Vagina (tissue), 2 donors: ENCODE data around the gene P2RY1. TPM values are rescaled to one million over a fixed set of nuclear protein-coding genes. Genes with fewer than 3 reads are reported as not detected.

ENCODE experiments used
- DNase-seq, 2 donors: peaks; one replicate each; pipeline ENCODE4 v3.0.0-alpha.2; 2017; ENCODE audit errors: extremely low spot score in 2 of 2
- H3K27ac ChIP-seq: fragments of 200-600 bp; sonication (generic); one replicate; pipeline ENCODE4 v1.5.1; 2019
- H3K27me3 ChIP-seq: fragments of 200-600 bp; sonication (generic); one replicate; pipeline ENCODE4 v1.5.1; 2019
- H3K36me3 ChIP-seq, 2 donors: fragments of 200-600 bp; sonication (generic); one replicate each; pipeline ENCODE4 v1.5.1; 2017 to 2019
- H3K4me1 ChIP-seq: fragments of 200-600 bp; sonication (generic); one replicate; pipeline ENCODE4 v1.5.1; 2019
- H3K4me3 ChIP-seq, 2 donors: fragments of 200-600 bp; sonication (generic); 1 replicate in 1 of 2; 2 replicates in 1 of 2; pipeline ENCODE4 v1.5.1; 2016 to 2019
- H3K9me3 ChIP-seq: fragments of 200-600 bp; sonication (generic); one replicate; pipeline ENCODE4 v1.5.1; 2019
- CTCF ChIP-seq, 3 experiments: fragments of 450-650 bp in 2 of 3; fragments of 200-600 bp in 1 of 3; sonication (generic) in 1 of 3; IDR thresholded peaks; one replicate each; pipeline ENCODE4 v1.5.1; 2017 to 2019; ENCODE audit warnings: antibody characterized with exemption in 3 of 3, mild to moderate bottlenecking in 2 of 3, moderate library complexity in 2 of 3
- POLR2A ChIP-seq, 2 donors: fragments of 450-650 bp; IDR thresholded peaks; one replicate each; pipeline ENCODE4 v1.6.1; 2017; ENCODE audit warnings: antibody characterized with exemption in 2 of 2, mild to moderate bottlenecking in 2 of 2, moderate library complexity in 2 of 2
- POLR2AphosphoS5 ChIP-seq, 2 donors: sonication (generic); formaldehyde crosslinking; IDR thresholded peaks; one replicate each; pipeline ENCODE4 v1.9.0; 2017; ENCODE audit warnings: antibody characterized with exemption in 2 of 2, mild to moderate bottlenecking in 2 of 2, low read depth in 1 of 2; ENCODE audit not compliant: insufficient read depth in 1 of 2
- intact Hi-C: fragments of 100-400 bp; cut with DNase I; formaldehyde crosslinking; loops from one replicate; pipeline ENCODE4 v1.15.1; 2023
- total RNA-seq: library from RNA; depleted of rRNA; stranded (reverse); fragments of >200 nt; gene quantifications from one replicate; pipeline ENCODE4 v1.2.3, GENCODE V29; 2016

The P2RY1 gene
- total RNA-seq, 1 donor from 2014 or later, result 17.9 TPM

GRCh38 chr3:152797751-152798432 is 37.0 kb upstream of the P2RY1 start:
- no peak overlapping the region for H3K27ac ChIP-seq
- no peaks in the 10 kb centered on the region for H3K36me3 ChIP-seq
- no peaks in the 10 kb centered on the region for H3K4me1 ChIP-seq
- no peaks in the 10 kb centered on the region for H3K9me3 ChIP-seq
- intact Hi-C loops, result no loop called here
- no peak for TF ChIP-seq CTCF (IDR thresholded peaks at IDR 0.05)
- no peak for TF ChIP-seq POLR2AphosphoS5 (IDR thresholded peaks at IDR 0.05; ENCODE audit: insufficient read depth in 1 of 2, low read depth in 1 of 2)
- TF ChIP-seq POLR2A (IDR thresholded peaks at IDR 0.05), result no peak
- H3K4me3 ChIP-seq, result no peak overlapping the region
- no peak for DNase-seq
- no peaks in the 10 kb centered on the region for H3K27me3 ChIP-seq

- Histone ChIP-seq H3K4me3 (no peak overlapping the region), H3K27me3 (no peaks in the 10 kb centered on the region), H3K36me3 (no peaks in the 10 kb centered on the region), H3K27ac (no peak overlapping the region), H3K4me1 (no peaks in the 10 kb centered on the region), H3K9me3 (no peaks in the 10 kb centered on the region)
- intact Hi-C loops, result no loop called here
- no peak for TF ChIP-seq POLR2AphosphoS5 (IDR thresholded peaks at IDR 0.05; ENCODE audit: insufficient read depth in 1 of 2, low read depth in 1 of 2)
- no peak for TF ChIP-seq CTCF (IDR thresholded peaks at IDR 0.05)
- no peak for TF ChIP-seq POLR2A (IDR thresholded peaks at IDR 0.05)
- DNase-seq, result no peak
Observed at GRCh38 chr3:152811974-152812760, 22.8 kb upstream of the P2RY1 start.

- TF ChIP-seq CTCF (IDR thresholded peaks at IDR 0.05), result no peak
- H3K4me3 ChIP-seq, result no peak overlapping the region
- intact Hi-C loops, result no loop called here
Observed at GRCh38 chr3:152817400-152817799, 17.5 kb upstream of the P2RY1 start.

GRCh38 chr3:152818027-152818426 is 16.9 kb upstream of the P2RY1 start:
- H3K9me3 ChIP-seq, result no peaks in the 10 kb centered on the region
- H3K27me3 ChIP-seq, result no peaks in the 10 kb centered on the region
- no peaks in the 10 kb centered on the region for H3K36me3 ChIP-seq
- TF ChIP-seq CTCF (IDR thresholded peaks at IDR 0.05) (no peak), POLR2AphosphoS5 (IDR thresholded peaks at IDR 0.05; ENCODE audit: insufficient read depth in 1 of 2, low read depth in 1 of 2) (no peak), POLR2A (IDR thresholded peaks at IDR 0.05) (no peak)
- no peaks in the 10 kb centered on the region for H3K4me1 ChIP-seq
- H3K27ac ChIP-seq, result no peak overlapping the region
- no peak overlapping the region for H3K4me3 ChIP-seq
- no peak for DNase-seq
- intact Hi-C loops, result no loop called here

More at GRCh38 chr3:152817400-152817799, 17.5 kb upstream of the P2RY1 start:
- H3K36me3 ChIP-seq, result no peaks in the 10 kb centered on the region
- no peak overlapping the region for H3K27ac ChIP-seq
- no peaks in the 10 kb centered on the region for H3K4me1 ChIP-seq
- DNase-seq, result no peak
- H3K9me3 ChIP-seq, result no peaks in the 10 kb centered on the region
- no peaks in the 10 kb centered on the region for H3K27me3 ChIP-seq

- Histone ChIP-seq H3K36me3 (no peaks in the 10 kb centered on the region), H3K27ac (no peak overlapping the region), H3K4me1 (no peaks in the 10 kb centered on the region), H3K27me3 (no peaks in the 10 kb centered on the region), H3K4me3 (no peak overlapping the region), H3K9me3 (no peaks in the 10 kb centered on the region)
- no peak for DNase-seq
- intact Hi-C loops, result no loop called here
- TF ChIP-seq CTCF (IDR thresholded peaks at IDR 0.05), result no peak
Observed at GRCh38 chr3:152823173-152823572, 11.8 kb upstream of the P2RY1 start.
